Mucosa of stomach (tissue), 1 donor: ENCODE data around the gene TSPAN15.

ENCODE experiments used
- H3K27me3 ChIP-seq: one replicate; pipeline ENCODE4 v1.7.0; 2013; ENCODE audit warnings: mild to moderate bottlenecking, low read length; ENCODE audit not compliant: control insufficient read depth, insufficient read depth
- H3K36me3 ChIP-seq: one replicate; pipeline ENCODE4 v1.7.0; 2013; ENCODE audit warnings: low read length; ENCODE audit not compliant: control insufficient read depth, insufficient read depth
- H3K4me1 ChIP-seq: one replicate; pipeline ENCODE4 v1.7.0; 2013; ENCODE audit warnings: mild to moderate bottlenecking, low read length; ENCODE audit not compliant: control insufficient read depth, insufficient read depth
- H3K4me3 ChIP-seq: one replicate; pipeline ENCODE4 v1.7.0; 2013; ENCODE audit warnings: low read length
- H3K9ac ChIP-seq: one replicate; pipeline ENCODE4 v1.7.0; 2013; ENCODE audit warnings: mild to moderate bottlenecking, low read length, moderate library complexity
- H3K9me3 ChIP-seq: one replicate; pipeline ENCODE4 v1.7.0; 2013; ENCODE audit warnings: mild to moderate bottlenecking, low read length, moderate library complexity; ENCODE audit not compliant: control insufficient read depth
- donor health status: Pancreatic carcinoma.

TSPAN15 gene

GRCh38 chr10:69463886-69464285, 12.6 kb downstream of the TSPAN15 start:
- peak overlapping the region; percentile 36 for H3K9ac ChIP-seq
- no peaks in the 10 kb centered on the region for H3K9me3 ChIP-seq
- H3K4me3 ChIP-seq, result no peak overlapping the region
- peaks cover 87% of the 10 kb centered on the region for H3K4me1 ChIP-seq
- no peaks in the 10 kb centered on the region for H3K36me3 ChIP-seq
- H3K27me3 ChIP-seq, result no peaks in the 10 kb centered on the region

GRCh38 chr10:69464401-69464800, 13.1 kb downstream of the TSPAN15 start:
- Histone ChIP-seq H3K27me3 (no peaks in the 10 kb centered on the region), H3K4me3 (no peak overlapping the region), H3K4me1 (peaks cover 86% of the 10 kb centered on the region), H3K9me3 (no peaks in the 10 kb centered on the region), H3K9ac (peak overlapping the region; percentile 36), H3K36me3 (no peaks in the 10 kb centered on the region)

GRCh38 chr10:69464801-69465401, 13.6 kb downstream of the TSPAN15 start:
- peaks cover 81% of the 10 kb centered on the region for H3K4me1 ChIP-seq
- no peaks in the 10 kb centered on the region for H3K36me3 ChIP-seq
- H3K9me3 ChIP-seq, result no peaks in the 10 kb centered on the region
- peak overlapping the region; percentile 36 for H3K9ac ChIP-seq
- no peak overlapping the region for H3K4me3 ChIP-seq
- H3K27me3 ChIP-seq, result no peaks in the 10 kb centered on the region

- Histone ChIP-seq H3K36me3 (no peaks in the 10 kb centered on the region), H3K27me3 (no peaks in the 10 kb centered on the region), H3K4me3 (no peak overlapping the region), H3K9me3 (no peaks in the 10 kb centered on the region), H3K9ac (no peak overlapping the region), H3K4me1 (peaks cover 74% of the 10 kb centered on the region)
Measured at GRCh38 chr10:69465457-69466157, 14.3 kb downstream of the TSPAN15 start.

- H3K9me3 ChIP-seq, result no peaks in the 10 kb centered on the region
- no peaks in the 10 kb centered on the region for H3K27me3 ChIP-seq
- H3K4me3 ChIP-seq, result no peak overlapping the region
- no peak overlapping the region for H3K9ac ChIP-seq
- peaks cover 69% of the 10 kb centered on the region for H3K4me1 ChIP-seq
- H3K36me3 ChIP-seq, result no peaks in the 10 kb centered on the region
Measured at GRCh38 chr10:69466158-69466490, 14.9 kb downstream of the TSPAN15 start.

- Histone ChIP-seq H3K9ac (no peak overlapping the region), H3K4me1 (peaks cover 63% of the 10 kb centered on the region)
Measured at GRCh38 chr10:69466689-69467088, 15.4 kb downstream of the TSPAN15 start.

GRCh38 chr10:69467928-69468750, 16.9 kb downstream of the TSPAN15 start:
- Histone ChIP-seq H3K9me3 (no peaks in the 10 kb centered on the region), H3K27me3 (no peaks in the 10 kb centered on the region), H3K4me3 (no peak overlapping the region), H3K36me3 (no peaks in the 10 kb centered on the region), H3K4me1 (peaks cover 69% of the 10 kb centered on the region), H3K9ac (no peak overlapping the region)

More at GRCh38 chr10:69466689-69467088, 15.4 kb downstream of the TSPAN15 start:
- Histone ChIP-seq H3K4me3 (no peak overlapping the region), H3K27me3 (no peaks in the 10 kb centered on the region), H3K36me3 (no peaks in the 10 kb centered on the region), H3K9me3 (no peaks in the 10 kb centered on the region)

GRCh38 chr10:69468751-69469089, 17.5 kb downstream of the TSPAN15 start:
- H3K4me3 ChIP-seq, result no peak overlapping the region
- H3K9me3 ChIP-seq, result no peaks in the 10 kb centered on the region
- no peaks in the 10 kb centered on the region for H3K36me3 ChIP-seq
- no peak overlapping the region for H3K9ac ChIP-seq
- peaks cover 69% of the 10 kb centered on the region for H3K4me1 ChIP-seq
- H3K27me3 ChIP-seq, result no peaks in the 10 kb centered on the region

- H3K9ac ChIP-seq, result no peak overlapping the region
- no peaks in the 10 kb centered on the region for H3K27me3 ChIP-seq
- H3K36me3 ChIP-seq, result no peaks in the 10 kb centered on the region
- peaks cover 69% of the 10 kb centered on the region for H3K4me1 ChIP-seq
- no peak overlapping the region for H3K4me3 ChIP-seq
- no peaks in the 10 kb centered on the region for H3K9me3 ChIP-seq
Measured at GRCh38 chr10:69469976-69470375, 18.7 kb downstream of the TSPAN15 start.

GRCh38 chr10:69470463-69471384, 19.5 kb downstream of the TSPAN15 start:
- no peaks in the 10 kb centered on the region for H3K36me3 ChIP-seq
- no peak overlapping the region for H3K4me3 ChIP-seq
- no peaks in the 10 kb centered on the region for H3K27me3 ChIP-seq
- no peaks in the 10 kb centered on the region for H3K9me3 ChIP-seq
- peaks cover 68% of the 10 kb centered on the region for H3K4me1 ChIP-seq
- H3K9ac ChIP-seq, result no peak overlapping the region

GRCh38 chr10:69472142-69472541, 20.9 kb downstream of the TSPAN15 start:
- no peak overlapping the region for H3K4me3 ChIP-seq
- H3K36me3 ChIP-seq, result no peaks in the 10 kb centered on the region
- peaks cover 56% of the 10 kb centered on the region for H3K4me1 ChIP-seq
- H3K9me3 ChIP-seq, result no peaks in the 10 kb centered on the region
- H3K27me3 ChIP-seq, result no peaks in the 10 kb centered on the region
- no peak overlapping the region for H3K9ac ChIP-seq
